Skeletal muscle tissue (tissue), 4 donors: Measurements from ENCODE around the gene KLF3. TPM values are rescaled to one million over a fixed set of nuclear protein-coding genes. Genes with fewer than 3 reads are reported as not detected.

ENCODE experiments used
- H3K27ac ChIP-seq: one replicate; pipeline ENCODE4 v1.7.0; 2013; ENCODE audit warnings: mild to moderate bottlenecking, low read depth, low read length, inconsistent platforms
- H3K27me3 ChIP-seq, 3 donors: one replicate each; pipeline ENCODE4 v1.7.0; 2013; ENCODE audit warnings: low read length in 3 of 3; ENCODE audit not compliant: control insufficient read depth in 3 of 3, insufficient read depth in 3 of 3
- H3K36me3 ChIP-seq, 3 donors: one replicate each; pipeline ENCODE4 v1.7.0; 2013; ENCODE audit warnings: low read length in 3 of 3; ENCODE audit not compliant: control insufficient read depth in 3 of 3, insufficient read depth in 3 of 3
- H3K4me1 ChIP-seq, 3 donors: one replicate each; pipeline ENCODE4 v1.7.0; 2013; ENCODE audit warnings: low read length in 3 of 3, mild to moderate bottlenecking in 3 of 3; ENCODE audit not compliant: control insufficient read depth in 3 of 3, insufficient read depth in 3 of 3
- H3K4me3 ChIP-seq, 3 donors: one replicate each; pipeline ENCODE4 v1.7.0; 2013; ENCODE audit warnings: low read length in 3 of 3
- H3K9ac ChIP-seq, 3 donors: one replicate each; pipeline ENCODE4 v1.7.0; 2013; ENCODE audit warnings: low read length in 3 of 3, mild to moderate bottlenecking in 3 of 3, moderate library complexity in 2 of 3, low read depth in 1 of 3
- H3K9me3 ChIP-seq, 3 donors: one replicate each; pipeline ENCODE4 v1.7.0; 2013; ENCODE audit warnings: low read length in 3 of 3; ENCODE audit not compliant: control insufficient read depth in 3 of 3
- total RNA-seq: library from RNA; depleted of rRNA; stranded (reverse); fragments of >200 nt; gene quantifications from one replicate; pipeline ENCODE4 v1.2.3, GENCODE V29; 2014
- donor health status: Osteomylitis.

The KLF3 gene
- total RNA-seq, 1 donor from 2014 or later, result 20.9 TPM

GRCh38 chr4:38692421-38692820 lies 28.4 kb downstream of the KLF3 start:
- Histone ChIP-seq H3K27ac (no peak overlapping the region), H3K9ac (no peak overlapping the region)

DNA sequence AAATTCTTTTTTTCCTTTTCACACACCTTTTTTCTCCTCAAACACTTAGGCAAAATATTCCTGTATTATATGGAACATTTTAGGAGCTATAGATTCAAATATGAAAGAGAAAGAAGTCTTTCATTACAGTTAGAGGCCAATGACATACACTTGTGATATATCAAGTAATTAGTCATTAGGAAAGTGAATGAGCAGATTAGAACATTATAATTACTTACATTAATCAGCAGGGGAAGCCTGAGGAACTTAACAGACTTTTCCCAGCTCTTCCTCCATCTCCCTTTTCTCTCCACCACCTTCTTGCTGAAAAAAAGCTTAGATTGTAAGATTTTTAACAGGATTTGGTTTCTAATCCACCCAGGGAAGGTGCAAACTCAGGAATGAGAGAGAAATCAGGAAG lies 29.6 kb downstream of the KLF3 start:
- no peak overlapping the region for H3K9ac ChIP-seq
- no peaks in the 10 kb centered on the region for H3K9me3 ChIP-seq
- no peaks in the 10 kb centered on the region for H3K27me3 ChIP-seq
- no peak overlapping the region for H3K4me3 ChIP-seq
- no peak overlapping the region for H3K27ac ChIP-seq
- peaks cover 28 to 69% (median 60%) of the 10 kb centered on the region in 3 donors for H3K36me3 ChIP-seq
- H3K4me1 ChIP-seq, result peaks cover 12 to 15% (median 13%) of the 10 kb centered on the region in 3 donors

More at GRCh38 chr4:38692421-38692820, 28.4 kb downstream of the KLF3 start:
- no peaks in the 10 kb centered on the region for H3K27me3 ChIP-seq
- H3K36me3 ChIP-seq, result peaks cover 27 to 61% (median 57%) of the 10 kb centered on the region in 3 donors
- peaks cover 12 to 15% (median 13%) of the 10 kb centered on the region in 3 donors for H3K4me1 ChIP-seq
- no peak overlapping the region for H3K4me3 ChIP-seq
- H3K9me3 ChIP-seq, result no peaks in the 10 kb centered on the region

- H3K36me3 ChIP-seq, result peaks cover 23 to 64% (median 53%) of the 10 kb centered on the region in 3 donors
- no peak overlapping the region for H3K9ac ChIP-seq
- H3K4me1 ChIP-seq, result peaks cover 12 to 13% (median 12%) of the 10 kb centered on the region in 3 donors
- no peak overlapping the region for H3K27ac ChIP-seq
- H3K4me3 ChIP-seq, result no peak overlapping the region
- no peaks in the 10 kb centered on the region for H3K9me3 ChIP-seq
- no peaks in the 10 kb centered on the region for H3K27me3 ChIP-seq
These were observed 30.3 kb downstream of the KLF3 start for GRCh38 chr4:38694330-38694729.

- Histone ChIP-seq H3K9ac (no peak overlapping the region), H3K36me3 (peaks cover 17 to 50% (median 38%) of the 10 kb centered on the region in 3 donors), H3K4me3 (no peak overlapping the region), H3K9me3 (no peaks in the 10 kb centered on the region), H3K27me3 (no peaks in the 10 kb centered on the region), H3K4me1 (peaks cover 12 to 13% (median 12%) of the 10 kb centered on the region in 3 donors), H3K27ac (no peak overlapping the region)
These were observed 31.8 kb downstream of the KLF3 start for GRCh38 chr4:38695809-38696208.

- no peak overlapping the region for H3K4me3 ChIP-seq
- no peaks in the 10 kb centered on the region for H3K9me3 ChIP-seq
- H3K27ac ChIP-seq, result no peak overlapping the region
- H3K27me3 ChIP-seq, result no peaks in the 10 kb centered on the region
- H3K36me3 ChIP-seq, result peaks cover 15 to 44% (median 31%) of the 10 kb centered on the region in 3 donors
- peaks cover 4 to 7% (median 6%) of the 10 kb centered on the region in 3 donors for H3K4me1 ChIP-seq
- H3K9ac ChIP-seq, result no peak overlapping the region
These were observed 32.7 kb downstream of the KLF3 start for GRCh38 chr4:38696697-38697096.

DNA sequence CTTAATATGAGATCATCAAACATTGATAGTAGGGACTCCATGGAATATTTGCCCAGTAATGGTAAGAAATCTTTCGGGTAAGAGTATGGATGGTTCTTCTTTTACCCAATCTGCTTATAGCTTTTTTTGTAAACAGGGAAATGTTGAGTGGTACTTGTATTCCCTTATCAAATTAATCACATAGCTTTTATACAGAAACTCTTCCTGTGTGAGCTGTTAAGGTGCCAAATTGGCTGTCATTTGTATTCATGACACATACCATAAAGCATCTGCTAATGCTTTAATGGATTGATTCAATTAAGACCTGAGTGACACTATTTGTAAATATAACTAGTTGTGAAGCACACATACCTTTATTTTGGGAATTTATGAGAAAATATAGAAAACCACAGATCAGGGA lies 34.2 kb downstream of the KLF3 start:
- Histone ChIP-seq H3K9ac (no peak overlapping the region), H3K4me1 (no peaks in the 10 kb centered on the region), H3K36me3 (peaks cover 15 to 44% (median 31%) of the 10 kb centered on the region in 3 donors), H3K9me3 (no peaks in the 10 kb centered on the region), H3K27me3 (no peaks in the 10 kb centered on the region), H3K4me3 (no peak overlapping the region), H3K27ac (no peak overlapping the region)

DNA sequence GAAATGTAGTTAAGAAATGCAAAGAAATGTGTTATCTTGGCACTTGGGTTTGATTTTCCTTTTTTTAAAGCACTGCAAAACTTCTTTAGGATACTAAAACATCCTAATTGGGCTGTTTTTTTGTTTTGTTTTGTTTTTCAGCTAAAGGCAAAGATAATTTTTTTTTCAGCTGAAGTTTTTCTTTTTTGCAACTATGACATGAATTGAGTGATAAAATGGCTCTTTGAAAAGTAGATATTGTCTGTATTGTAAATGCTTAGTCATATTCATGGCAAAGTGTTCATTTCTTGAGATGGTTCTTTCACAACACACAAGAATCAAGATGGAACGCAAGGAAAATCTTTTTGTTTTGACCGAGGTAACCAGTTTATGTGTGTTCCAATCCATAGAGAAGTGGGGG lies 35.1 kb downstream of the KLF3 start:
- H3K9me3 ChIP-seq, result no peaks in the 10 kb centered on the region
- no peaks in the 10 kb centered on the region for H3K4me1 ChIP-seq
- H3K9ac ChIP-seq, result no peak overlapping the region
- H3K27ac ChIP-seq, result no peak overlapping the region
- H3K36me3 ChIP-seq, result peaks cover 15 to 38% (median 27%) of the 10 kb centered on the region in 3 donors
- no peak overlapping the region for H3K4me3 ChIP-seq
- H3K27me3 ChIP-seq, result no peaks in the 10 kb centered on the region

DNA sequence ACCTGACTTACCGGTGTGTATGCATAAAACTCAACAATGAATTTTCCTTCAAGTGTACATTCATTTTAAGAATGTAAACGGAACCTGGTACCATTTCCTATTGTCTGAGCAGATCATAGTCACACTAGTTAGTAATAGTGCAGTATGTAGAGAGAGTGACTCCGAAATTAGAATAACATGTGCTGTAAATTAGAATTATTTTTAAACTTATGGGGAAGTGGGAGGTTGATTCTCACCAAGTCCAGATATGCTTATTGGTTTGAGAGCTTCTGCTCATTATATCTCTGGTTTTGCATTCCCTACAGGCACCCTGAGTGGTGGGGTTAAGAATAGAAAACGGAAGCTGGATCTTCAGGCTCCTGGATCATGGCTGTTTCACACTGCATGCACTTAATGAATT lies 39.6 kb downstream of the KLF3 start:
- H3K27ac ChIP-seq, result no peak overlapping the region

DNA sequence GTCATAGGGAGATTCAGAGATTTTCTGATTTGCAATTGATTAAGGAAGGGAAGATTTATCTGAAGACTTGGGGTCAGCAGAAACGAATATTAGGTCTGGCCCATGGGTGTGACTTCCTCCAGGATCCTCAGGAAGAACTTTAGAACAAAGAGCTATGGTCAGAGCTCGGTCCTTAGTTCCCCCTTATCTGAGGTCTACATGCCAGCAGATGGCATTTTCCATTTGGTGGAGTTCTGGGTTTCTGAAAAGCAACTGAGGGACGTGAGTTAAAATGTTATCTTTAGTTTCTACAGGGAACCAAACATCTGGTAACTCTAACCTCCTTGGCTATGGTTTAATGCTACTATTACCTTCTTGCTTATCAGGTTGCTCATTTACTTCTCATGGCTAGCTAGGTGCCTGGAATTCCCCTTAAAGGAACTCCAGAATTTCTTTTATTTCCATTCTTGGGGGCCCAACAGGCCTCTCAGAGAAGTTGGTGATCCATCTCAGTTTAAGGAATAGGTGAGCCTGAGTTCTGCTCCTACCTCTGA lies 40.7 kb downstream of the KLF3 start:
- H3K36me3 ChIP-seq, result no peaks in the 10 kb centered on the region
- H3K9ac ChIP-seq, result no peak overlapping the region
- no peak overlapping the region for H3K4me3 ChIP-seq
- no peaks in the 10 kb centered on the region for H3K4me1 ChIP-seq
- H3K27me3 ChIP-seq, result no peaks in the 10 kb centered on the region
- no peak overlapping the region for H3K27ac ChIP-seq
- no peaks in the 10 kb centered on the region for H3K9me3 ChIP-seq

More for the DNA sequence above, 39.6 kb downstream of the KLF3 start:
- H3K4me3 ChIP-seq, result no peak overlapping the region
- H3K4me1 ChIP-seq, result no peaks in the 10 kb centered on the region
- H3K9ac ChIP-seq, result no peak overlapping the region
- H3K9me3 ChIP-seq, result no peaks in the 10 kb centered on the region
- H3K36me3 ChIP-seq, result peaks cover 0 to 2% (median 0%) of the 10 kb centered on the region in 3 donors
- H3K27me3 ChIP-seq, result no peaks in the 10 kb centered on the region

DNA sequence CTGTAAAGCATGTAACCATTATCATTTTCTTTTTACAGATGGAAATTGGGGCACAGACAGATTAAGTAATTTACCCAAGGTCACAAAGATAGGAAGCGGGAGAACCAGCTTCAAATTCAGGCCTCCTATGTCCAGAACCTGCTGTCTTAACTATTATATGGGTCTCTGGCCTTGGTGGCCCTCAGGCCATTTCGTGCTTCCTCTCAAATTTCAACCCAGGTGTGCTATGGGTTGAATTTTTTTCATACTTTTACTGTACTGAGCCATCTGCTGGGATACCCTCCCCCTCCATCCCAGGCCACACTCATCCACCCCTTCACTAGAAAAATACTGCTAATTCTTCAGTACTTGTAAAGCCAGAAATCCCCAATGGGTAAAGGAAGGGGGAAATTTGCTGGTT lies 42.3 kb downstream of the KLF3 start:
- Histone ChIP-seq H3K9me3 (no peaks in the 10 kb centered on the region), H3K4me1 (no peaks in the 10 kb centered on the region), H3K27ac (no peak overlapping the region), H3K9ac (no peak overlapping the region), H3K36me3 (no peaks in the 10 kb centered on the region), H3K4me3 (no peak overlapping the region), H3K27me3 (no peaks in the 10 kb centered on the region)
